ENCODE measurements around the gene TCTN1. TPM values are rescaled to one million over a fixed set of nuclear protein-coding genes. Genes with fewer than 3 reads are reported as not detected.

The TCTN1 gene
- total and polyA plus RNA-seq, 2 of the 13 experiments (the other 11 are each of a cell fraction or from before 2014, with no cell fraction given), result 13.6 to 16.0 TPM

DNA sequence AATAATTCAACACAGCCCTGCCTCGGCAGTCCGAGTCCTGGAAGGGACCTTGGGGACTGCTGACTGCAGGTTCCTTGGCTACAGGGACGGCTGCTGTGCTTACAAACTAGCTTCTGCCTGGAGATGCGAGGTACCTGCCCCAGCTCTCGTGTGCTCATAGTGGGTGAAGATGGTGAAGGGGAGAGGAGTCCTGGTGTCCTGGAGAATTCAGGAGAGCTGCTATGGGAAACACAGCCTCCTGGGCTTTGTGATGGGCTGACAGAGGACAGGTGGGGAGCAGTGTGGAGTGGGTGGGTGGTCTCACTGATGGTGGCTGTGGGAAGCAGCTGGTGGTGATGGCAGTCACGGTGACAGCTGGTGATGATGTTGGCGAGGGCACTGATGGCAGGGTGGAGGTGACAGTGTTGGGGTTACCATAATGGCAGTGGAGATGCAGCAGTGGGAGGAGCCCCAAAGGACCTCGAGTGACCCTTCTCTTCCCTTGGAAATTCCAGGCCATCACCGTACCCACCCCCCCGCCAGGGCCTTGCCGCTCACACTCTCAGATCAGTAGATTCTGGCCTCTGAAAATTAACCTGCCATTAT lies 42.2 kb downstream of the TCTN1 start (continued):
- TF ChIP-seq, protein P1, sequence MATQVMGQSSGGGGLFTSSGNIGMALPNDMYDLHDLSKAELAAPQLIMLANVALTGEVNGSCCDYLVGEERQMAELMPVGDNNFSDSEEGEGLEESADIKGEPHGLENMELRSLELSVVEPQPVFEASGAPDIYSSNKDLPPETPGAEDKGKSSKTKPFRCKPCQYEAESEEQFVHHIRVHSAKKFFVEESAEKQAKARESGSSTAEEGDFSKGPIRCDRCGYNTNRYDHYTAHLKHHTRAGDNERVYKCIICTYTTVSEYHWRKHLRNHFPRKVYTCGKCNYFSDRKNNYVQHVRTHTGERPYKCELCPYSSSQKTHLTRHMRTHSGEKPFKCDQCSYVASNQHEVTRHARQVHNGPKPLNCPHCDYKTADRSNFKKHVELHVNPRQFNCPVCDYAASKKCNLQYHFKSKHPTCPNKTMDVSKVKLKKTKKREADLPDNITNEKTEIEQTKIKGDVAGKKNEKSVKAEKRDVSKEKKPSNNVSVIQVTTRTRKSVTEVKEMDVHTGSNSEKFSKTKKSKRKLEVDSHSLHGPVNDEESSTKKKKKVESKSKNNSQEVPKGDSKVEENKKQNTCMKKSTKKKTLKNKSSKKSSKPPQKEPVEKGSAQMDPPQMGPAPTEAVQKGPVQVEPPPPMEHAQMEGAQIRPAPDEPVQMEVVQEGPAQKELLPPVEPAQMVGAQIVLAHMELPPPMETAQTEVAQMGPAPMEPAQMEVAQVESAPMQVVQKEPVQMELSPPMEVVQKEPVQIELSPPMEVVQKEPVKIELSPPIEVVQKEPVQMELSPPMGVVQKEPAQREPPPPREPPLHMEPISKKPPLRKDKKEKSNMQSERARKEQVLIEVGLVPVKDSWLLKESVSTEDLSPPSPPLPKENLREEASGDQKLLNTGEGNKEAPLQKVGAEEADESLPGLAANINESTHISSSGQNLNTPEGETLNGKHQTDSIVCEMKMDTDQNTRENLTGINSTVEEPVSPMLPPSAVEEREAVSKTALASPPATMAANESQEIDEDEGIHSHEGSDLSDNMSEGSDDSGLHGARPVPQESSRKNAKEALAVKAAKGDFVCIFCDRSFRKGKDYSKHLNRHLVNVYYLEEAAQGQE (IDR thresholded peaks at IDR 0.05; ENCODE audit: borderline replicate concordance in 1 of 2, low read depth in 1 of 2, low read length in 2 of 2), result no peak
- no peak for TF ChIP-seq KDM5A (IDR thresholded peaks at IDR 0.05; ENCODE audit: borderline replicate concordance, low read length)
- TF ChIP-seq CHD2 (IDR thresholded peaks at IDR 0.05; ENCODE audit: low read depth, low read length), result no peak
- TF ChIP-seq, protein P2, sequence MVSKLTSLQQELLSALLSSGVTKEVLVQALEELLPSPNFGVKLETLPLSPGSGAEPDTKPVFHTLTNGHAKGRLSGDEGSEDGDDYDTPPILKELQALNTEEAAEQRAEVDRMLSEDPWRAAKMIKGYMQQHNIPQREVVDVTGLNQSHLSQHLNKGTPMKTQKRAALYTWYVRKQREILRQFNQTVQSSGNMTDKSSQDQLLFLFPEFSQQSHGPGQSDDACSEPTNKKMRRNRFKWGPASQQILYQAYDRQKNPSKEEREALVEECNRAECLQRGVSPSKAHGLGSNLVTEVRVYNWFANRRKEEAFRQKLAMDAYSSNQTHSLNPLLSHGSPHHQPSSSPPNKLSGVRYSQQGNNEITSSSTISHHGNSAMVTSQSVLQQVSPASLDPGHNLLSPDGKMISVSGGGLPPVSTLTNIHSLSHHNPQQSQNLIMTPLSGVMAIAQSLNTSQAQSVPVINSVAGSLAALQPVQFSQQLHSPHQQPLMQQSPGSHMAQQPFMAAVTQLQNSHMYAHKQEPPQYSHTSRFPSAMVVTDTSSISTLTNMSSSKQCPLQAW (CRISPR knock-in tag; IDR thresholded peaks at IDR 0.05), result no peak
- TF ChIP-seq HDAC6 (IDR thresholded peaks at IDR 0.05; ENCODE audit: low read depth, low read length), result no peak
- TF ChIP-seq ZNF460 (CRISPR knock-in tag; IDR thresholded peaks at IDR 0.05; ENCODE audit: borderline replicate concordance), result no peak

DNA sequence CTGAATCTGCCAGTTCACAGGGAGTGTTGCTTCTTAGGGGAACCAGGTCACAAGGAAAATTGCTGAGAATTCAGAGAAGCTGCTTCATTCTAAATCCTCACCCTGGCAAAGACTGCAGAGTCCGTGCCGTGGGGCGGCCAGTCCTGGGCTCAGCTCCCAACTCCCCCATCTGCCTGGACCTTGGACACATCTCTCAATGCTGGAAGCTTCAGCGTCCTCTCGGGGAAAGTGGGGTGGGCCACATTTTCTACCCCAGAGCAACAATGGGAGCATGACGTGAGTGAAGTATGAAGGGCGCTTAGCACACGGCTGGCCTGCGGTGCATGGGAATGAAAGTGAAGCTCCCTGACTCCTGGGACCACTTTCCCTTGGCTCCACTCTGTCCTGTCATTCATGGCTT lies 43.8 kb downstream of the TCTN1 start:
- peak; percentile 85 for ATAC-seq
- Histone ChIP-seq H4K20me1 (ENCODE audit: insufficient read depth, low read length) (no peaks in the 10 kb centered on the region), H3K9ac (ENCODE audit: insufficient read depth, low read depth, low read length) (peak overlapping the region; percentile 5; the same call in 1 of the 2 replicates), H3K4me1 (ENCODE audit: insufficient read depth, low read length) (peaks cover 13% of the 10 kb centered on the region), H3K27me3 (ENCODE audit: control insufficient read depth in 1 of 2, insufficient read depth in 2 of 2, low read length in 2 of 2) (no peaks in the 10 kb centered on the region; a peak in 1 of 5 replicates), H3K27ac (ENCODE audit: extremely low read length, insufficient read depth, low read length) (no peak overlapping the region), H3K79me2 (ENCODE audit: insufficient read depth, low read length) (no peaks in the 10 kb centered on the region), H3K36me3 (replicated peaks in 1 of 2; ENCODE audit: control insufficient read depth in 1 of 2, insufficient read depth in 2 of 2, low read length in 2 of 2) (no peaks in the 10 kb centered on the region), H3K4me3 (replicated peaks in 1 of 3; ENCODE audit: insufficient read depth in 1 of 3, low read depth in 2 of 3, low read length in 3 of 3) (peak overlapping the region in 2 of 3 experiments; percentile 26 to 59; a peak in 3 of 6 replicates), H2AFZ (ENCODE audit: low read length) (peak overlapping the region; percentile 44), H3K9me3 (ENCODE audit: low read length) (no peaks in the 10 kb centered on the region), H3K4me2 (ENCODE audit: low read depth, low read length) (peak overlapping the region; percentile 73)
- ChIA-PET CTCF (ENCODE audit: low intra/inter-chr PET ratio, low total read pairs) (no interaction called here), POLR2A (no interaction called here)
- peak; percentile 25 for DNase-seq (ENCODE audit: low spot score)
- intact Hi-C loops (cut with micrococcal nuclease; ENCODE audit: unreplicated experiment) (no loop called here), in situ Hi-C loops (cut with HindIII; ENCODE audit: extremely low pct_ligation_motif_present, low pct_unique_long_range_greater_than_20kb) (no loop called here)
- no peak for FAIRE-seq
- WGBS (ENCODE audit: low lambda C conversion rate), result 4% methylated on average over 8 of the region's 9 CpGs
- BruUV-seq (replicated peaks), result no TSS peak
- TF ChIP-seq, protein P3, sequence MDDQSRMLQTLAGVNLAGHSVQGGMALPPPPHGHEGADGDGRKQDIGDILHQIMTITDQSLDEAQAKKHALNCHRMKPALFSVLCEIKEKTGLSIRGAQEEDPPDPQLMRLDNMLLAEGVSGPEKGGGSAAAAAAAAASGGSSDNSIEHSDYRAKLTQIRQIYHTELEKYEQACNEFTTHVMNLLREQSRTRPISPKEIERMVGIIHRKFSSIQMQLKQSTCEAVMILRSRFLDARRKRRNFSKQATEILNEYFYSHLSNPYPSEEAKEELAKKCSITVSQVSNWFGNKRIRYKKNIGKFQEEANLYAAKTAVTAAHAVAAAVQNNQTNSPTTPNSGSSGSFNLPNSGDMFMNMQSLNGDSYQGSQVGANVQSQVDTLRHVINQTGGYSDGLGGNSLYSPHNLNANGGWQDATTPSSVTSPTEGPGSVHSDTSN (CRISPR knock-in tag; IDR thresholded peaks at IDR 0.05; ENCODE audit: borderline replicate concordance), result no peak
- TF ChIP-seq POLR2AphosphoS5 (IDR thresholded peaks at IDR 0.05; ENCODE audit: low read depth, low read length) (no peak), KDM5B (CRISPR knock-in tag; IDR thresholded peaks at IDR 0.05; ENCODE audit: borderline replicate concordance) (no peak), XRCC5 (optimal IDR thresholded peaks at IDR 0.05; ENCODE audit: low read length) (peak; percentile 33), ZNF296 (CRISPR knock-in tag; conservative IDR thresholded peaks at IDR 0.05) (no peak), ZNF367 (CRISPR knock-in tag; IDR thresholded peaks at IDR 0.05; ENCODE audit: borderline replicate concordance) (no peak), ZNF713 (CRISPR knock-in tag; IDR thresholded peaks at IDR 0.05) (no peak)
- TF ChIP-seq, protein P4, sequence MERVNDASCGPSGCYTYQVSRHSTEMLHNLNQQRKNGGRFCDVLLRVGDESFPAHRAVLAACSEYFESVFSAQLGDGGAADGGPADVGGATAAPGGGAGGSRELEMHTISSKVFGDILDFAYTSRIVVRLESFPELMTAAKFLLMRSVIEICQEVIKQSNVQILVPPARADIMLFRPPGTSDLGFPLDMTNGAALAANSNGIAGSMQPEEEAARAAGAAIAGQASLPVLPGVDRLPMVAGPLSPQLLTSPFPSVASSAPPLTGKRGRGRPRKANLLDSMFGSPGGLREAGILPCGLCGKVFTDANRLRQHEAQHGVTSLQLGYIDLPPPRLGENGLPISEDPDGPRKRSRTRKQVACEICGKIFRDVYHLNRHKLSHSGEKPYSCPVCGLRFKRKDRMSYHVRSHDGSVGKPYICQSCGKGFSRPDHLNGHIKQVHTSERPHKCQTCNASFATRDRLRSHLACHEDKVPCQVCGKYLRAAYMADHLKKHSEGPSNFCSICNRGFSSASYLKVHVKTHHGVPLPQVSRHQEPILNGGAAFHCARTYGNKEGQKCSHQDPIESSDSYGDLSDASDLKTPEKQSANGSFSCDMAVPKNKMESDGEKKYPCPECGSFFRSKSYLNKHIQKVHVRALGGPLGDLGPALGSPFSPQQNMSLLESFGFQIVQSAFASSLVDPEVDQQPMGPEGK (CRISPR knock-in tag; IDR thresholded peaks at IDR 0.05), result 0 out of 2 replicates have a peak, but pooled peaks have one; percentile 20
